ENCODE measurements around the gene IL17REL.

- TF ChIP-seq CTCF (IDR thresholded peaks at IDR 0.05), result no peak
- TF ChIP-seq POLR2A (IDR thresholded peaks at IDR 0.05), result no peak
- no peak for TF ChIP-seq EP300 (IDR thresholded peaks at IDR 0.05)
Observed at GRCh38 chr22:49996518-49997250, 15.9 kb downstream of the IL17REL start.

Data from tibial nerve (tissue), 4 donors.